Hindlimb muscle (tissue), 1 donor: ENCODE results near the gene TMEM205. TPM values are rescaled to one million over a fixed set of nuclear protein-coding genes. Genes with fewer than 3 reads are reported as not detected.
"Not testable (repeated sequence)": the region's sequence is repeated elsewhere in the genome, so short reads cannot be mapped to it uniquely, and the experiment has no call there.

Experiments used
- DNase-seq: peaks from one replicate; pipeline ENCODE4 v3.0.0-alpha.2; 2013
- polyA plus RNA-seq: library from polyadenylated mRNA; unstranded; fragments of 120-200 nt; gene quantifications from one replicate; pipeline ENCODE4 v1.2.1, GENCODE V29; 2013; ENCODE audit not compliant: insufficient read length

TMEM205 gene
- polyA plus RNA-seq, 1 donor = 48.5 TPM

GRCh38 chr19:11339254-11340098 is 6.6 kb downstream of the TMEM205 start, which contains the start of gene RAB3D:
Gene RAB3D, minus strand, starts transcription at chr19:11339657. Its CDS starts 2,258 bp downstream, at chr19:11337399.
- peak; percentile 93 for DNase-seq

- no peak for DNase-seq
Observed at GRCh38 chr19:11338569-11339253, 7.4 kb downstream of the TMEM205 start.

GRCh38 chr19:11338121-11338520 is 7.9 kb downstream of the TMEM205 start:
- DNase-seq = no peak

GRCh38 chr19:11337080-11337479 is 9.0 kb downstream of the TMEM205 start:
- no peak for DNase-seq

GRCh38 chr19:11335449-11336146 is 10.5 kb downstream of the TMEM205 start:
- DNase-seq = no peak

GRCh38 chr19:11333838-11334237 is 12.2 kb downstream of the TMEM205 start:
- not testable (repeated sequence) for DNase-seq

- DNase-seq = no peak
Observed at GRCh38 chr19:11332822-11333221, 13.2 kb downstream of the TMEM205 start.

GRCh38 chr19:11331502-11331901 is 14.6 kb downstream of the TMEM205 start:
- no peak for DNase-seq

GRCh38 chr19:11330127-11330526 is 15.9 kb downstream of the TMEM205 start:
- DNase-seq = no peak

GRCh38 chr19:11325544-11325943 is 20.5 kb downstream of the TMEM205 start:
- DNase-seq = no peak

GRCh38 chr19:11324748-11325389 is 21.2 kb downstream of the TMEM205 start:
- no peak for DNase-seq

GRCh38 chr19:11324079-11324661 is 21.9 kb downstream of the TMEM205 start:
- DNase-seq = peak; percentile 64

GRCh38 chr19:11323601-11324078 is 22.4 kb downstream of the TMEM205 start:
- DNase-seq = no peak

GRCh38 chr19:11322269-11323024 is 23.6 kb downstream of the TMEM205 start:
- DNase-seq = no peak

- DNase-seq = no peak
Observed at GRCh38 chr19:11321191-11322126, 24.6 kb downstream of the TMEM205 start.

- not testable (repeated sequence) for DNase-seq
Observed at GRCh38 chr19:11320278-11320995, 25.6 kb downstream of the TMEM205 start.

- no peak for DNase-seq
Observed at GRCh38 chr19:11306337-11306736, 39.7 kb downstream of the TMEM205 start.

- DNase-seq = no peak
Observed at GRCh38 chr19:11304936-11305335, 41.1 kb downstream of the TMEM205 start.

GRCh38 chr19:11300811-11301120 is 45.3 kb downstream of the TMEM205 start:
- DNase-seq = no peak
